Urothelium cell line (cell line): Measurements from ENCODE around the gene CCDC86.
A peak's percentile ranks its signal among the peaks of the same experiment; 100 is the strongest.
"Not testable (repeated sequence)": the region's sequence is repeated elsewhere in the genome, so short reads cannot be mapped to it uniquely, and the experiment has no call there.

Experiments
- DNase-seq: peaks from one replicate; pipeline ENCODE4 v3.0.0; 2011; ENCODE audit warnings: low spot score, mixed read lengths
- FAIRE-seq: peaks from 2 replicates; lab custom pipeline; 2011; peaks lifted over from hg19 to GRCh38; lab: Jason Lieb, UNC

Gene CCDC86

GRCh38 chr11:60841797-60842667 is at the start of gene CCDC86:
Gene CCDC86 (plus strand): TSS chr11:60842113. CDS start chr11:60842125, 12 bp downstream.
- peak; percentile 91 for FAIRE-seq
- peak; percentile 99 for DNase-seq

GRCh38 chr11:60792521-60792920 is 49.4 kb upstream of the CCDC86 start:
- FAIRE-seq (no peak), DNase-seq (no peak)

DNA sequence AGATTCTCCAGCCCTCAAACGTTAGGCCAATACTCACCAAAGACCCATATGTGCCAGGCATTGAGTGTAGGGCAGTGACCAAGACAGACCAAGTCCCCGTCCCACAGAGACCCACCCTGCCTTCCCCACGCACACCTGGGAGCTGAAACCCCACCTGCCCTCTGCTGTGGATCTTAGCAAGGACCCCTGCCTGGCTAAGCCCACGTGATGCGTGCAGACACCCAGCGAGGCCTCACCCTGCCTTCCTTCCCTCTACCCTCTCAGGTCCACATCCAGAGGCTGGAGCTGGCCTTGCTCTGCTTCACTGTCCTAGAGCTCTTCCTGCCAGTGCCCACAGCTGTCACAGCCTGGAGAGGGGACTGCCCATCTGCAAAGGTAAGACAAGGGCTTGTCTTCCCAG is 46.6 kb upstream of the CCDC86 start:
- FAIRE-seq: no peak

GRCh38 chr11:60797846-60798630 is 43.9 kb upstream of the CCDC86 start:
- DNase-seq (no peak), FAIRE-seq (no peak)

More for the DNA sequence above, 46.6 kb upstream of the CCDC86 start:
- no peak for DNase-seq

DNA sequence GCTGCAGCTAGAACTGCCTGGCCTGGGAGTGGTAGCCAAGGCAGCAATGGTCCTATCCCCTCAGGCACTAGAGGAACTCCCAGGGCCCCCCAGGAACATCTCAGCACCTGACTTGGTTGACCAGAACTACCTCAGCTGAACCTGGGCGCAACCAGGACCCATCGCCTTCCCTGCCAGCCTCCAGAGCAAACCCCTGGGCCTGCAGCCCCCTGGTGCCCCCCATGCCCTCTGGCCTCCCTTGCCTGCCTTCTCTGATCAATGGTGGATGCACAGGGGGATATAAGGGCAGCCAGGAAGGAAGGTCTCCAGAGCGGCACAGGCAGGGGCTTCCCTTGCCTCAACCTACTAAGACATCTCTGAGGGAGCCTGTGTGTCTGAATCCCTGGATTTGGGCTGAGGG is 43.3 kb upstream of the CCDC86 start:
- FAIRE-seq (no peak), DNase-seq (no peak)

DNA sequence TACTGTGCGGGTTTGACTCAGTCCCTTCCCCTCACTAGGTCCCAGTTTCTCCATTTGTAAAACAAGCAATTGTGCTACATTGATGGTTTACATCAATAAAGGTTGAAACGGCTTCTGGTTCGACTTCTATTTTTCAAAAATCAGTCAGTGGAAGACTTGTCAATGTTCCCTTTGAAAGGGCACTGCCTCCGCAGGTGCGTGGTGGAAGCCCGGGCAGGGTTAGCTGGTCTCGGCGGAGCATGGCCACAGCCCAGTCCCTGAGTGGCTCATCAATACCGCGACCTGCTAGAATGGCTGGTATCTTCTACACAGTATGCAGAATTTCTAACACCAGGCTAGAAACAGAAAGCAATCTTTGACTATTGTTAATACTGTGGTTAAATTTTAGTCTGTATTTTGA is 40.7 kb upstream of the CCDC86 start:
- FAIRE-seq (no peak), DNase-seq (no peak)

GRCh38 chr11:60803273-60803936 is 38.5 kb upstream of the CCDC86 start:
- no peak for DNase-seq
- no peak for FAIRE-seq

GRCh38 chr11:60809249-60809648 is 32.7 kb upstream of the CCDC86 start:
- FAIRE-seq (no peak), DNase-seq (no peak)

GRCh38 chr11:60809691-60810090 is 32.2 kb upstream of the CCDC86 start:
- FAIRE-seq (no peak), DNase-seq (no peak)

DNA sequence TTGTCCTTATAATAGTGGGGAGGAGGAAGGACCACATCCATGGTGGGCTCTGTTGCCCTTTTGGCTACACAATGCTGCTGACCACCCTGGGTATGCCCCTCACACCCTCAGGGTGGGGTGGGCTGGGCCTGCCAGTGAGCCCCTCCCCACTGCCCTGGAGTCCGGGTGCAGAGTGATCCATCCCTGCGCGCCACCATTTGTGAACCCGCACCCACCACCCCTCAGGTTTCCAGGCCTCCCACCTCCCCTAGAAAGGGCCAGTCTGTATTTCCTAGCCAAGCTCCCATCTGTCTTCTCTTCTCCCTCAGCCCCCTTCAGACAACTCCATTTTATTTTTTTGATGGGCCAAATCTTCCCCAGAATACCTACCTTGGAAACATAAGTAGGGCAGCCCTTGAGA is 31.8 kb upstream of the CCDC86 start:
- FAIRE-seq (no peak), DNase-seq (no peak)

- no peak for FAIRE-seq
- no peak for DNase-seq
Measured at GRCh38 chr11:60810569-60810968, 31.3 kb upstream of the CCDC86 start.

DNA sequence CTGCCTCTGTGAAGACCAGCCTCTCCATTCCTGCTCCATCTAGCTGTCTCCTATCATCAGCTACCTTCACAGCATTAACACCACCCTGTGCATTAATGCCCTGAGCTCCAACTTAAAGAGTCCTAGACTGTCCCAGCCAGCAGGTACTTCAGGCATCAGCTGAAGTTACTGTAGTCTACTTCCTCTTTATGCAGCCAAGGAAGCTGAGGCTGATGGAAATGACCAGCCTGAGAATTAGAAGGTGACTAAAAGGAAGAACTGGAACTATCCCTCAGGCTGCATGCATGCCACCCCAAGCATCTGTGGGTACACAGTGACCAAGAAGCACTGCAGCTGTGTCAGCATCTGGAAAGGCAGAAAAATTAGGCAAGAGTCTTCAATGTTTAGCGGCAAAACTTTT is 28.6 kb upstream of the CCDC86 start:
- FAIRE-seq: no peak
- DNase-seq: no peak

- FAIRE-seq: no peak
Measured at GRCh38 chr11:60814112-60814511, 27.8 kb upstream of the CCDC86 start.

DNA sequence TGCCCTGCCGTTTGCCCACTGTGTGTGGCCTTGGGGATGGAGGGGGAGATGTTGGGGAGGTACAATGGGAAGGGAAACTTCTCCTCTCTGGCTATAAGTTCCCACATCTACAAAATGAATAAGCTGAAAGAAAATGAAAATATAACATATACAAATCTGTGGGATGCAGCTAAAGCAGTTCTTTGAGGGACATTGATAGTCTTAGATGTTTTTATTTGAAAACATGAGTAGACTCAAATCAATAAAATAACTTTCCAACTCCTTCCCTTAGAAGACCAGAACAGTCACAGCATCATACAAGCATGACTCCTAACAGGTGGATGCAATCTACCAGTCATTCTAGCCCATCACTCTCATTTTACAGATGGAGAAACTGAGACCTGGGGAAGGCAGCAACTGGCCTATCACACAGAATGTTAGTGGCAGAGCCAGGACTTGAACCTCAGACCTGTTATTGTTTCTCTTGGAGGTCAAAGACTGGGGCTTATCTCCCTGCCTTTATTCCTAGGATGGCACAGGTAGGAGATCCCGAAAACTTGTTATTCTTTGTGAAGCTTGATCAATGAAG is 25.2 kb upstream of the CCDC86 start:
- FAIRE-seq: no peak
- no peak for DNase-seq

More at GRCh38 chr11:60814112-60814511, 27.8 kb upstream of the CCDC86 start:
- no peak for DNase-seq

- DNase-seq: no peak
- no peak for FAIRE-seq
Measured at GRCh38 chr11:60818057-60818456, 23.9 kb upstream of the CCDC86 start.

GRCh38 chr11:60821827-60822599 is 19.9 kb upstream of the CCDC86 start:
- DNase-seq (no peak), FAIRE-seq (no peak)

- not testable (repeated sequence) for DNase-seq, FAIRE-seq
Measured at GRCh38 chr11:60823745-60824306, 18.1 kb upstream of the CCDC86 start.

GRCh38 chr11:60825118-60825517 is 16.8 kb upstream of the CCDC86 start:
- no peak for FAIRE-seq
- DNase-seq: no peak

- FAIRE-seq: no peak
- no peak for DNase-seq
Measured at GRCh38 chr11:60825790-60826189, 16.1 kb upstream of the CCDC86 start.
